Gastrocnemius medialis (tissue), 4 donors: Measurements from ENCODE around the gene ADTRP. TPM values are rescaled to one million over a fixed set of nuclear protein-coding genes. Genes with fewer than 3 reads are reported as not detected.
A peak's percentile ranks its signal among the peaks of the same experiment; 100 is the strongest.

Experiments used
- ATAC-seq, 2 donors: fragments of 150-250 bp; one replicate each; pipeline ENCODE4 v1.9.1; 2016
- DNase-seq, 2 donors: peaks; one replicate each; pipeline ENCODE4 v3.0.0-alpha.2; 2019
- H3K27ac ChIP-seq, 4 donors: fragments of 200-600 bp; sonication (generic); 1 replicate in 1 of 4; 2 replicates in 3 of 4; pipeline ENCODE4 v1.5.1; 2016 to 2018; ENCODE audit warnings: mild to moderate bottlenecking in 2 of 4, moderate library complexity in 1 of 4
- H3K27me3 ChIP-seq, 3 donors: fragments of 200-600 bp; sonication (generic) in 2 of 3; 1 replicate in 1 of 3; 2 replicates in 2 of 3; pipeline versions ENCODE4 v1.5.1 to v1.6.0; 2016 to 2019; ENCODE audit warnings: mild to moderate bottlenecking in 1 of 3, moderate library complexity in 1 of 3
- H3K36me3 ChIP-seq, 2 donors: fragments of 200-600 bp; sonication (generic) in 1 of 2; one replicate each; pipeline ENCODE4 v1.5.1; 2017 to 2018
- H3K4me1 ChIP-seq, 2 donors: fragments of 200-600 bp; sonication (generic) in 1 of 2; one replicate each; pipeline ENCODE4 v1.5.1; 2016 to 2017; ENCODE audit warnings: mild to moderate bottlenecking in 2 of 2
- H3K4me3 ChIP-seq, 4 donors: fragments of 200-600 bp; sonication (generic) in 3 of 4; 1 replicate in 1 of 4; 2 replicates in 3 of 4; pipeline ENCODE4 v1.5.1; 2016 to 2019; ENCODE audit warnings: mild to moderate bottlenecking in 2 of 4
- H3K9me3 ChIP-seq, 3 donors: fragments of 200-600 bp; sonication (generic) in 2 of 3; 1 replicate in 1 of 3; 2 replicates in 2 of 3; pipeline ENCODE4 v1.5.1; 2016 to 2019
- CTCF ChIP-seq, 5 experiments: fragments of 450-650 bp in 3 of 5; fragments of 200-600 bp in 2 of 5; sonication (generic) in 2 of 5; IDR thresholded peaks in 4 of 5; conservative IDR thresholded peaks in 1 of 5; 1 replicate in 4 of 5; 2 replicates in 1 of 5; pipeline ENCODE4 v1.5.1; 2016 to 2019; ENCODE audit warnings: antibody characterized with exemption in 5 of 5, mild to moderate bottlenecking in 3 of 5, moderate library complexity in 3 of 5
- POLR2A ChIP-seq, 2 donors: fragments of 450-650 bp; IDR thresholded peaks; one replicate each; pipeline ENCODE4 v1.6.1; 2017; ENCODE audit warnings: antibody characterized with exemption in 2 of 2, mild to moderate bottlenecking in 2 of 2, moderate library complexity in 2 of 2
- in situ Hi-C, 4 donors: fragments of 200-750 bp; cut with MboI; loops; one replicate each; pipeline versions ENCODE4 v1.15.0 to v1.8.0; 2017; ENCODE audit warnings: low sequenced_read_pairs in 4 of 4
- intact Hi-C: fragments of 100-400 bp; cut with DNase I; formaldehyde crosslinking; loops from one replicate; pipeline ENCODE4 v1.15.1; 2023; ENCODE audit warnings: low total_unique reads
- total RNA-seq, 4 donors: library from RNA; depleted of rRNA; stranded (reverse); fragments of >200 nt; gene quantifications; one replicate each; pipeline versions ENCODE4 v1.1.0 to v1.2.3, GENCODE V29; 2016

ADTRP gene
- total RNA-seq, 4 donors from 2014 or later: 0.31 to 0.73 TPM; not detected in 2

GRCh38 chr6:11734861-11735613, 43.6 kb downstream of the ADTRP start:
- Histone ChIP-seq H3K36me3 (no peaks in the 10 kb centered on the region), H3K4me1 (peaks cover 10 to 11% of the 10 kb centered on the region in 2 donors), H3K4me3 (no peak overlapping the region), H3K27ac (no peak overlapping the region), H3K27me3 (no peaks in the 10 kb centered on the region), H3K9me3 (no peaks in the 10 kb centered on the region)
- DNase-seq (no peak), ATAC-seq (no peak)
- intact Hi-C loops: no loop called here
- no peak for TF ChIP-seq CTCF (IDR thresholded peaks at IDR 0.05 in 4 of 5, conservative IDR thresholded peaks at IDR 0.05 in 1 of 5)
- in situ Hi-C loops: no loop called here

DNA sequence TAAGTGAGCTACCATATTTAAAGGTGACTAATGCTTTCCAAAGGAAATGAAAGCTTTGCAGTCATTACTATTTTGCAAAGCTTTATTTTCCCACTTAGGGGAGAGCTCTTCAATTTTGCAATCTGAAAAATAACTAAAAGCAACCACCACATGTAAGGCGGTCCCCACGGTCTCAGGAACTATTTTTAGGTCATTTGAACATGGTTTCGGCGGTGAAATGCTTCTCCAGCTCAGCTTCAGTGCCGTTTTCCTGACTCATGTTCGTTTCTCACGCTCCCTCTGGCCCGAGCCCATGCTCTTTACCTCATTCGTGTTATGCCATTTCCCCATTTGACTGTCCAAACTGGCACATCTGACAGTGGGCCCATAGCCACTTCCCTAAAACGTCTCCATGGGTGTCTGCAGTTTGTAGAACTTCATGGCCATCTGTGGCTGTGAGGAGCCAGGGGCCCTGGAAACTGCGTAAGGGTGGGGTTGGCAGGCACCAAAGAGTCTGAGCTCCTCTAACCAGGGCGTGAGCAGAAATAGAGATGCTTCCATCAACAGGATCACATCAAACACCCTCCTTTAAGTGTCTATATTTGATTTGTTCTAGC, 46.5 kb downstream of the ADTRP start:
- DNase-seq (peak; percentile 60 to 75), ATAC-seq (peak; percentile 79 to 83)
- Histone ChIP-seq H3K36me3 (no peaks in the 10 kb centered on the region), H3K27me3 (no peaks in the 10 kb centered on the region), H3K27ac (peak overlapping the region; percentile 39 to 61 (median 44)), H3K4me3 (peak overlapping the region in 1 of 4 donors; percentile 20), H3K4me1 (peaks cover 10 to 11% of the 10 kb centered on the region in 2 donors), H3K9me3 (no peaks in the 10 kb centered on the region)
- in situ Hi-C loops (no loop called here), intact Hi-C loops (no loop called here)
- TF ChIP-seq CTCF (IDR thresholded peaks at IDR 0.05 in 4 of 5, conservative IDR thresholded peaks at IDR 0.05 in 1 of 5) (no peak), POLR2A (IDR thresholded peaks at IDR 0.05) (no peak)

- intact Hi-C loops: no loop called here
- H3K4me3 ChIP-seq: peak overlapping the region in 1 of 4 donors; percentile 20
- TF ChIP-seq CTCF (IDR thresholded peaks at IDR 0.05 in 4 of 5, conservative IDR thresholded peaks at IDR 0.05 in 1 of 5) (no peak), POLR2A (IDR thresholded peaks at IDR 0.05) (no peak)
- DNase-seq (no peak), ATAC-seq (no peak)
- H3K9me3 ChIP-seq: no peaks in the 10 kb centered on the region
- H3K27ac ChIP-seq: peak overlapping the region; percentile 2 to 39 (median 33)
- no peaks in the 10 kb centered on the region for H3K36me3 ChIP-seq
- H3K27me3 ChIP-seq: no peaks in the 10 kb centered on the region
- in situ Hi-C loops: no loop called here
- peaks cover 10 to 11% of the 10 kb centered on the region in 2 donors for H3K4me1 ChIP-seq
Measured at GRCh38 chr6:11731423-11731822, 47.2 kb downstream of the ADTRP start.

GRCh38 chr6:11730641-11731040, 48.0 kb downstream of the ADTRP start:
- peaks cover 10 to 11% of the 10 kb centered on the region in 2 donors for H3K4me1 ChIP-seq
- DNase-seq (no peak), ATAC-seq (no peak)
- H3K27ac ChIP-seq: no peak overlapping the region
- no peaks in the 10 kb centered on the region for H3K36me3 ChIP-seq
- in situ Hi-C loops (no loop called here), intact Hi-C loops (no loop called here)
- TF ChIP-seq CTCF (IDR thresholded peaks at IDR 0.05 in 4 of 5, conservative IDR thresholded peaks at IDR 0.05 in 1 of 5) (no peak), POLR2A (IDR thresholded peaks at IDR 0.05) (no peak)
- no peaks in the 10 kb centered on the region for H3K27me3 ChIP-seq
- no peaks in the 10 kb centered on the region for H3K9me3 ChIP-seq
- H3K4me3 ChIP-seq: no peak overlapping the region
